ENCODE measurements around the gene WBP2. TPM values are rescaled to one million over a fixed set of nuclear protein-coding genes. Genes with fewer than 3 reads are reported as not detected.
"Not testable (repeated sequence)": the region's sequence is repeated elsewhere in the genome, so short reads cannot be mapped to it uniquely, and the experiment has no call there.

The WBP2 gene
- total RNA-seq, 2 donors from 2014 or later, result 88.9 to 125 TPM

DNA sequence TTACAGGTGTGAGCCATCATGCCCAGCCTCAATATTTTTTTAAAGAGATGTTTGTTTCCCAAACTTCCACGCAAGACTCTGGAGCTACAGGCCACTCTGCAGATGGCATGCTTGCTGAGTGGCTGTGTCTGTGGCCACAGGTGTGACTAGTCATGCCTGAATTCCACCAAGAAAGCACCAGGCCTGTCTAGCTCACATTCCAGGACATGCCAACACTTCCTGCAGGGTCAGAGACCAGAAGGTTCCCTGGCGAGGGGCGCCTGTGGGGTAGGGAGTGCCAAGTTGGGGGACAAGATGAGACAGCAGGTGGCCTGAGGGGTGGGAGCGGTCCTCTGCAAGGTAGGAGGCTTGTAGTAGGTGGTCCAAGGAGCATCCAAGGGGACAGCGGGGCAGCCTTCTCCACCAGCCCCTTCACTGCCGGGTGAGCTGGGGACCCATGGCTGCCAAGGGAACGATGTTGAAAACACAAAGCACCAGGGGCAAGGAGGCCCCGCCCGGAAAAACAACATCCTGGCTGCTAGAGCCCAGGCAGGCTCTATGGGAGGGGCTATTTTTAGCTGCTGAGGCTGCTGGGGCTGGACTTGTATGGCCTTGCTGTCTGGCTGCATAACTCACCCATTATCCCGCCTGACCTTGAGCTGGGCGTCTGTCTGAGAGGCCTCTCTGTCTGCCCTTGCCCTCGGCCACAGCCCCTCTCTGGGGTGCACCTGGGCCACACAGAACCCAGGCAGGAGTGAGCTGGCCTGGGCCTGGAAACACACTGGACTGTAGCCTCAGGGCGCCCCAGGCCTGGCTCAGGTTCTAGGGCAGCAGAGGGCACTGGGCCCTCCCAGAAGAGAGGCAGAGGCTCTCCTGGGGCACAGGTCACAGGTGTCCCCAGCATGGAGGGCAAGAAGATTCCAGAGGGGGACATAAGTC, 17.6 kb upstream of the WBP2 start:
- no peaks in the 10 kb centered on the region for H3K9me3 ChIP-seq
- TF ChIP-seq POLR2AphosphoS5 (IDR thresholded peaks at IDR 0.05) (peak; percentile 77), CTCF (IDR thresholded peaks at IDR 0.05) (peak in 1 of 4 experiments; percentile 4), POLR2A (IDR thresholded peaks at IDR 0.05) (peak; percentile 31)
- no peaks in the 10 kb centered on the region for H3K36me3 ChIP-seq
- WGBS, result 40% methylated on average over 13 of the region's 13 CpGs
- H3K4me3 ChIP-seq, result no peak overlapping the region
- DNase-seq (ENCODE audit: low spot score), result peak; percentile 76
- no peaks in the 10 kb centered on the region for H3K27me3 ChIP-seq (replicated peaks; ENCODE audit: insufficient read depth)
- intact Hi-C loops (cut with DNase I), result loop anchor here (2.0 kb wide), 1 partner anchor 18 kb away; the partner anchor contains the start of gene WBP2
- peak overlapping the region; percentile 83 for H3K27ac ChIP-seq
- H3K4me1 ChIP-seq (replicated peaks), result peaks cover 28% of the 10 kb centered on the region

DNA sequence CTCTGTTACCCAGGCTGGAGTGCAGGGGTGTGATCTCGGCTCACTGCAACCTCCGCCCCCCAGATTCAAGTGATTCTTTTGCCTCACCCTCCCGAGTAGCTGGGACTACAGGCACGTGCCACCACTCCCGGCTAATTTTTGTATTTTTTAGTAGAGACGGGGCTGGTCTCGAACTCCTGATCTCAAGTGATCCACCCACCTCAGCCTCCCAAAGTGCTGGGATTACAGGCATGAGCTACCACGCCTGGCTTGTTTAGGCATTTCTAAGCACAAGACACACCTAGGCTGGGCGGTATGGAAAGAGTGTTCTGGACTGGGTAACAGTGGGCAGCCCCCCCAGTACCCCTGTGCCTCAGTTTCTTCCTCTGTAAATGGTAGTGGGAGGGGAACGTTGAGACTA, 15.1 kb upstream of the WBP2 start:
- DNase-seq (ENCODE audit: low spot score); H3K36me3 ChIP-seq; H3K27me3 ChIP-seq (replicated peaks; ENCODE audit: insufficient read depth); H3K4me3 ChIP-seq; intact Hi-C loops (cut with DNase I); H3K9me3 ChIP-seq: not testable (repeated sequence)
- peaks cover 11% of the 10 kb centered on the region for H3K4me1 ChIP-seq (replicated peaks)
- 75% methylated on average over 10 of the region's 10 CpGs for WGBS
- H3K27ac ChIP-seq, result peak overlapping the region; percentile 57 to 74

- 27% methylated on average over 23 of the region's 23 CpGs for WGBS
- intact Hi-C loops (cut with DNase I), result no loop called here
- H3K4me1 ChIP-seq (replicated peaks), result peaks cover 9% of the 10 kb centered on the region
Measured at GRCh38 chr17:75869282-75870141, 14.4 kb upstream of the WBP2 start.

DNA sequence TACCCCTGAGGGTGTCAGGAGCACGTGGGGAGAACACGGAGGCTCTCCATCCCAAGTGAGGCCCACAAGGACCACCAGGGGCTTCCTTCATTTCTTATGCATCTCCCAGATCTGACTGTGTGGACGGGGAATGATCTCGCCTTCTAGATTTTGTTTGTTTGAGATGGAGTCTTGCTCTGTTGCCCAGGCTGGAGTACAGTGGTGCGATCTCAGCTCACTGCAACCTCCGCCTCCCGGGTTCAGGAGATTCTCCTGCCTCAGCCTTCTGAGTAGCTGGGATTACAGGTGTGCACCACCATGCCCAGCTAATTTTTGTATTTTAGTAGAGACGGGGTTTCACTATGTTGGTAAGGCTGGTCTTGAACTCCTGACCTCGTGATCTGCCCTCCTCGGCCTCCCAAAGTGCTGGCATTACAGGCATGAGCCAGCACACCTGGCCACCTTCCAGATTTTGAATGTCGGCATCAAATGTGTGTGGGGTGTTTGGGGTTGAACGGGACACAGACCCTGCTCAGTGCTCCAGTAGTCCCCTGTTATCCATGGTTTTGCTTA, 13.7 kb upstream of the WBP2 start:
- intact Hi-C loops (cut with DNase I); H3K4me3 ChIP-seq; DNase-seq (ENCODE audit: low spot score); H3K27me3 ChIP-seq (replicated peaks; ENCODE audit: insufficient read depth); H3K9me3 ChIP-seq; H3K36me3 ChIP-seq; H3K4me1 ChIP-seq (replicated peaks): not testable (repeated sequence)
- 68% methylated on average over 12 of the region's 12 CpGs for WGBS
- H3K27ac ChIP-seq, result peak overlapping the region; percentile 57 to 74

More at GRCh38 chr17:75869282-75870141, 14.4 kb upstream of the WBP2 start:
- H3K9me3 ChIP-seq, result no peaks in the 10 kb centered on the region
- no peak for DNase-seq (ENCODE audit: low spot score)
- TF ChIP-seq CTCF (IDR thresholded peaks at IDR 0.05) (no peak), POLR2AphosphoS5 (IDR thresholded peaks at IDR 0.05) (peak; percentile 2)
- no peak overlapping the region for H3K4me3 ChIP-seq
- no peaks in the 10 kb centered on the region for H3K36me3 ChIP-seq
- peak overlapping the region; percentile 57 to 74 for H3K27ac ChIP-seq
- no peaks in the 10 kb centered on the region for H3K27me3 ChIP-seq (replicated peaks; ENCODE audit: insufficient read depth)

GRCh38 chr17:75865404-75866188, 10.5 kb upstream of the WBP2 start:
- H3K4me1 ChIP-seq (replicated peaks); H3K4me3 ChIP-seq; DNase-seq (ENCODE audit: low spot score); intact Hi-C loops (cut with DNase I); H3K36me3 ChIP-seq; H3K27me3 ChIP-seq (replicated peaks; ENCODE audit: insufficient read depth); H3K27ac ChIP-seq; H3K9me3 ChIP-seq: not testable (repeated sequence)
- 81% methylated on average over 17 of the region's 17 CpGs for WGBS

DNA sequence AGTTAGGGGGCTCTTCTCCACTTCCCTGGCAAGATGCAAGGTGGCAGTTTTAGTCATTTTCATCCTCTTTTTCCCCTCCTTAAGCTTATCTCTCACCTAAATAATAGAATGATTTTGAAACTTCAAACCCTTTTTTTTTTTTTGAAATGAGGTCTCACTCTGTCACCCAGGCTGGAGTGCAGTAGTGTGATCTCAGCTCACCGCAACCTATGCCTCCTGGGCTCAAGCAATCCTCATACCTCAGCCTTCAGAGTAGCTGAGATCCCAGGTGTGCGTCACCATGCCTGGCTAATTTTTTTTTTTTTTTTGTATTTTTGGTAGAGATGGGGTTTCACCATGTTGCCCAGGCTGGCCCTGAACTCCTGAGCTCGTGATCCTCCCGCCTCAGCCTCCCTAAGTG, 9.8 kb upstream of the WBP2 start:
- peak overlapping the region in 1 of 2 donors; percentile 27 for H3K27ac ChIP-seq
- H3K9me3 ChIP-seq; H3K4me1 ChIP-seq (replicated peaks); DNase-seq (ENCODE audit: low spot score); intact Hi-C loops (cut with DNase I); H3K36me3 ChIP-seq; H3K27me3 ChIP-seq (replicated peaks; ENCODE audit: insufficient read depth); H3K4me3 ChIP-seq: not testable (repeated sequence)
- WGBS, result 68% methylated on average over 4 of the region's 4 CpGs

Data from prostate gland (tissue), 2 donors.